A549 treated with AZD9567 at 1 μM for 4 hours (cell line): Measurements from ENCODE around the gene MBD3L5. TPM values are rescaled to one million over a fixed set of nuclear protein-coding genes. Genes with fewer than 3 reads are reported as not detected.

Experiments used
- total RNA-seq: library from RNA; stranded (reverse); fragments of 200-300 nt; extraction: Qiagen RNA extraction; gene quantifications from 5 replicates; pipeline ENCODE4 v1.2.3, GENCODE V29; 2022; ENCODE audit not compliant: insufficient read depth

Gene MBD3L5
- not detected in 5 replicates for total RNA-seq

GRCh38 chr19:7030278-7030677 lies at the start of gene MBD3L5:
MBD3L5 (plus strand) TSS chr19:7030578; CDS start chr19:7030612, 34 bp downstream.

GRCh38 chr19:7021331-7021730 lies 9.0 kb upstream of the MBD3L5 start, which contains the start of gene MBD3L2B:
MBD3L2B (minus strand) TSS chr19:7021431; CDS start chr19:7021397, 34 bp downstream.

GRCh38 chr19:7040079-7040478 lies 9.7 kb downstream of the MBD3L5 start, which contains the start of gene MBD3L4:
MBD3L4 (minus strand) TSS chr19:7040179; CDS start chr19:7040144, 35 bp downstream.

GRCh38 chr19:7049021-7049420 lies 18.6 kb downstream of the MBD3L5 start, which contains the start of gene MBD3L2:
MBD3L2 (plus strand) TSS chr19:7049321; CDS start chr19:7049374, 53 bp downstream.

GRCh38 chr19:7058576-7058975 lies 28.2 kb downstream of the MBD3L5 start, which contains the start of gene MBD3L3:
MBD3L3 (minus strand) TSS chr19:7058676; CDS start chr19:7058605, 71 bp downstream.

GRCh38 chr19:7069042-7069903 lies 38.9 kb downstream of the MBD3L5 start, which contains the start of gene ZNF557:
ZNF557 (plus strand) TSS chr19:7069703; CDS start chr19:7075075, 5,372 bp downstream.

Other genes starting within 250 kb of the MBD3L5 start
- 3.6 to 5.6 TPM (median 4.8 TPM) in 5 replicates for gene ADGRE1, start 143.0 kb upstream of the MBD3L5 start, total RNA-seq
- not detected in 5 replicates for gene MBD3L2B, start 9.1 kb upstream of the MBD3L5 start, total RNA-seq
- gene MBD3L4, start 9.6 kb downstream of the MBD3L5 start, total RNA-seq: not detected in 5 replicates
- not detected in 5 replicates for gene MBD3L2, start 18.7 kb downstream of the MBD3L5 start, total RNA-seq
- not detected in 5 replicates for gene MBD3L3, start 28.1 kb downstream of the MBD3L5 start, total RNA-seq
- 1.5 to 3.1 TPM (median 2.8 TPM) in 5 replicates for gene ZNF557, start 39.1 kb downstream of the MBD3L5 start, total RNA-seq